Midbrain (tissue), 1 donor: ENCODE measurements around the gene ANAPC16.
"Not testable (repeated sequence)": the region's sequence is repeated elsewhere in the genome, so short reads cannot be mapped to it uniquely, and the experiment has no call there.

Experiments
- DNase-seq: peaks from one replicate; lab custom pipeline; 2025; lab: John Stamatoyannopoulos, UW

ANAPC16 gene

DNA sequence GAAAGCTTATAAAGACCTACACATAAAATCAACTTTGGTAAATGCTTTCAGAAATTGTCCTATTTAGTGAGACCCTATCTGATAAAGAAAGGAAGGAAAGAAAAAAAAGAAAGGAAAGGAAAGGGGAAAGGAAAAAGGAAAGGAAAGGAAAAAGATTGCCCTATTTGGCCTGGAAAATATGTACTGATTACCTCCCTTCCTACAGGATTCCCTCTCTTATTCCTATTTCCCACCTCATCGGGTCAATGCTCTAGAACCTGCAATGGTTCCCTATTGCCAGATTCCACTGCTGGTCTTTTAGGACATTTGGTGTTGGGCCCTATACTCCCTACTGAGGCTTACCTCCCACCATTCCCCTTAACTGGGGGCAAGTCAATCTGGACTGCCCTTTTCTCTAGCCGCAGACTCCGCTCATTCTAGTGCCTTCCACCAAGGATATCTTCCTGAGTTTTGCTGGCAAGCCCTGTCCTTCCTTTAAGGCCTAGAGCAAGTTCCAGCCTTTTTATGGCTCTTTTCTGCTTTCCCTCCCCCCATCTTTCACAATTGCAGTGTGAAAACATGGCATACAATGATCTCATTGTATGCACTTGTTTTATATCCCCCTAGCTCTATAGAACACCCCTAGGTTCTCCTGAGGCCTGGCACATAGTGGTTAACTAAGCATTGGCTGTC, 62.3 kb downstream of the ANAPC16 start:
- DNase-seq: no peak

DNA sequence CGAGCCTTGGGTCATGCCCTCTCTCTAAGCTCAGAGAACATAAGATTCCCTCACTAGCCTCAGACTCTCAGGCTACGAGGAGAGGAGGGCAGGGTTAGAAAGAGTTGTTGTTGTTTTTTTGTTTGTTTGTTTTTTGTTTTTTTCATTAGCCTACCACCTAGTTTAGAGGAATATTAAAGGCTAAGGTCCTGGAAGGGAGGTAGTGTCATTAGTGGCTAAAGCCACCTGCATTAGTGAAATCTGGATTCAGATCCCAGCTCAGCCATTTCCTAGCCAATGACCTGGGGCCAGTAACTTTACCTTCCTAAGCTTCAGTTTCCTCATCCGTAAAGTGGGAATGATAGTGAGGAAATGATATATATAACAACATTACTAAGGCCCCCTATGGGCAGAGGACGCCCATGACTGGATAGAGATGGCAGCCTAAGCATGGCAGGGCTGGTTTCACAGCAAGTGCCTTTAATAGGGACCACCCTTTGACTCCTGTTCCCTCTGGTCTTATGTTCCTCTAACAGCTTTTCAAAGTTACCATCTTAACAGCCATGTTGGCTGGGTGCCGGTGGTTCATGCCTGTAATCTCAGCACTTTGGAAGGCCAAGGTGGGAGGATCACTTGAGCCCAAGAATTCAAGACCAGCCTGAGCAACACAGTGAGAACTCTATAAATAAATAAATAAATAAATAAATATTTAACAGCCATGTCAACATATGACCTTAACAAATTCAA, 63.0 kb downstream of the ANAPC16 start:
- DNase-seq: no peak

DNA sequence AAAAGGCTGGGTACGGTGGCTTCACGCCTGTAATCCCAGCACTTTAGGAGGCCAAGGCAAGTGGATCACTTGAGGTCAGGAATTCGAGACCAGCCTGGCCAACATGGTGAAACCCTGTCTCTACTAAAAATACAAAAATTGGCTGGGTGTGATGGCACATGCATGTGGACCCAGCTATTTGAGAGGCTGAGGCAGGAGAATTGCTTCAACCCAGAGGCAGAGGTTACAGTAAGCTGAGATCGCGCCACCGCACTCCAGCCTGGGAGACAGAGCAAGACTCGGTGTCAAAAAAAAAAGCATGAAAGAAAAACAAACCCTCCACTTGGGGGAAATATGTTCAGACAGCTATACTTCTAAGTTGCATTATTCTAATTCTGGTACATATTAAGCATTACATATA, 63.8 kb downstream of the ANAPC16 start:
- DNase-seq: not testable (repeated sequence)

DNA sequence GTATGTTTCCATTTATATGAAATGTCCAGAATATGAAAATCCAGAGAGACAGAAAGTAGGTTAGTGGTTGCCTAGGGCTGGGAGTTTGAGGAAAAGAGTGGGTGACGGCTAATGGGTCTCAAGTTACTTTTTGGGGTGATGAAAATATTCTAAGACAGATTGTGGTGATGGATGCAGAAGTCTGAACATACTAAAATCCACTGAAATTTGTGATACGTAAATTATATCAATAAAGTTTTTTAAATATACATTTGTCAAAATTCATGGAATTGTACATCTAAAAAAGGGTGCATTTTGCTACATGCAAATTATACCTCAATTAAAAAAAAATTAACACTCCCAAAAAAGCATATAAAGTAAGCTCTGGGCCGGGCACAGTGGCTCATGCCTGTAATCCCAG, 67.3 kb downstream of the ANAPC16 start:
- DNase-seq: no peak
